Loucy (cell line): ENCODE results near the gene POU2F3.

Source experiments
- H2AFZ ChIP-seq: fragments of 200-600 bp; sonication (generic); 2 replicates; pipeline ENCODE4 v1.6.0; 2016; ENCODE audit warnings: antibody characterized with exemption, mild to moderate bottlenecking, low read length, moderate library complexity
- H3F3A ChIP-seq: fragments of 200-600 bp; 2 replicates; pipeline ENCODE4 v1.6.0; 2016; ENCODE audit warnings: antibody characterized with exemption, low read depth, mild to moderate bottlenecking
- H3K27me3 ChIP-seq: fragments of 200-600 bp; sonication (generic); 2 replicates; pipeline ENCODE4 v1.6.1; 2014; ENCODE audit warnings: low read length, mild to moderate bottlenecking; ENCODE audit not compliant: insufficient read depth, poor library complexity, severe bottlenecking
- H3K36me3 ChIP-seq: fragments of 200-600 bp; sonication (generic); 2 replicates; pipeline ENCODE4 v1.6.1; 2016; ENCODE audit warnings: low read length; ENCODE audit not compliant: insufficient read depth
- H3K4me1 ChIP-seq: fragments of 200-600 bp; sonication (generic); 2 replicates; pipeline ENCODE4 v1.5.1; 2014; ENCODE audit warnings: low read length, mild to moderate bottlenecking; ENCODE audit not compliant: insufficient read depth, poor library complexity, severe bottlenecking
- H3K4me2 ChIP-seq: fragments of 200-600 bp; sonication (generic); 2 replicates; pipeline ENCODE4 v1.6.0; 2014; ENCODE audit warnings: antibody characterized with exemption, low read length, low read depth, mild to moderate bottlenecking; ENCODE audit not compliant: poor library complexity, severe bottlenecking
- H3K4me3 ChIP-seq: fragments of 200-600 bp; sonication (generic); 2 replicates; pipeline ENCODE4 v1.5.1; 2014; ENCODE audit warnings: low read length, mild to moderate bottlenecking, mixed read lengths; ENCODE audit not compliant: poor library complexity, severe bottlenecking
- H3K79me2 ChIP-seq: fragments of 200-600 bp; sonication (generic); 2 replicates; pipeline ENCODE4 v1.6.1; 2014; ENCODE audit warnings: low read length; ENCODE audit not compliant: insufficient read depth
- H3K9ac ChIP-seq: fragments of 200-600 bp; sonication (generic); 2 replicates; pipeline ENCODE4 v1.6.0; 2014; ENCODE audit warnings: mild to moderate bottlenecking, low read depth, low read length, moderate library complexity; ENCODE audit not compliant: poor library complexity, severe bottlenecking
- H3K9me2 ChIP-seq: fragments of 200-600 bp; sonication (generic); replicated peaks from 2 replicates; pipeline ENCODE4 v1.6.1; 2016; ENCODE audit warnings: low read depth, low read length, mixed read lengths
- H3K9me3 ChIP-seq: fragments of 200-600 bp; sonication (generic); 2 replicates; pipeline ENCODE4 v1.6.1; 2014; ENCODE audit warnings: mild to moderate bottlenecking, antibody characterized with exemption, low read length, low read depth; ENCODE audit not compliant: insufficient read depth
- H4K20me1 ChIP-seq: fragments of 200-600 bp; sonication (generic); 2 replicates; pipeline ENCODE4 v1.6.0; 2014; ENCODE audit warnings: antibody characterized with exemption, low read length, mild to moderate bottlenecking; ENCODE audit not compliant: insufficient read depth, poor library complexity, severe bottlenecking
- EZH2phosphoT487 ChIP-seq: fragments of 200-600 bp; IDR thresholded peaks from 2 replicates; pipeline ENCODE4 v1.6.1; 2018; ENCODE audit warnings: antibody characterized with exemption, mild to moderate bottlenecking, moderate library complexity, borderline replicate concordance
- TF ChIP-seq, protein P1 (sequence below): fragments of 200-600 bp; sonication (generic); conservative IDR thresholded peaks from 2 replicates; pipeline ENCODE4 v1.5.1; 2014; ENCODE audit warnings: mild to moderate bottlenecking, antibody characterized with exemption, low read length

POU2F3 gene

DNA sequence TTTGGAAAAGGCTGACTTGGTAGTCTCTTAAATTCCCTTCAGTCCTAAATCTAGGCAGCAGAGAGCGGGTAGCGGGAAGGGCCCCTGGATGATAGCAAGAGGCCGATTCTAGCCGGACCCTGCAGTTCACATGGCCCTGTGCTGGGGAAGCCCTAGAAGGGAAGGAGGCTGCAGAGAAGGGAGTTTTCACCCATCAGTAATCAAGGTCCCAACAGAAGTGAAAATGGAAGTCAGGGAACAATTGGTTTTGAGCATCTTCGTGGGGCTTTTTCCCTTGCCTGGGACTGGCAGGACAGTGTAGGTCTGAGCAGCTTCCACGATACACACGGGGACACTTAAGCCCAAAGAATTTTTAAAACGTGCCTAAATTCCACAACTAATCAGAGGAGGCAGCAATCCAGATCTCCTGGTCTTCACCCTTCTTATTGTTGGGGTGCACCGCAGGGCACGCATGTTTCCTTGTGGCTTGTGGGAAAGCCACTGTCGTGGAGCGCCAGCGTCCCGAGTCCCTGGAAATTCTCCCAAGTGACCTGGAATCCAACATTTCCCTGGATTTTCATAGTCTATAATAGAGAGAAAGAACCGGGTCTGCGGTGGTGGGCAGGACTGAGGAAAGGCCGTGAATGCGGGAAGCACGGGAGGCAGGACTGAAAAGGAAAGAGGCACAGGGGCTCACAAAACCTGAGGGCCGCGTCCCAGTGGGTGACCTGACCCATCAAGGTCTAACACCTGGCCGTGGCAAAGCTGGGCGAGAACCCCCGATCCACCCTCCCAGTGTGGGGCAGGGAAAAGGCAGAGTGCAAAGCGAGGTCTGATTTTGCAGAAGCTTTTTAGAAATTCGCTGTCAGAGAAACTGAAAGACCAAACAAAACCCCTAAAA, 30.0 kb upstream of the POU2F3 start:
- H2AFZ ChIP-seq: peak overlapping the region; percentile 97
- no peaks in the 10 kb centered on the region for H3K79me2 ChIP-seq
- peaks cover 21% of the 10 kb centered on the region for H3K4me1 ChIP-seq
- TF ChIP-seq EZH2phosphoT487: no peak
- TF ChIP-seq, protein P1, sequence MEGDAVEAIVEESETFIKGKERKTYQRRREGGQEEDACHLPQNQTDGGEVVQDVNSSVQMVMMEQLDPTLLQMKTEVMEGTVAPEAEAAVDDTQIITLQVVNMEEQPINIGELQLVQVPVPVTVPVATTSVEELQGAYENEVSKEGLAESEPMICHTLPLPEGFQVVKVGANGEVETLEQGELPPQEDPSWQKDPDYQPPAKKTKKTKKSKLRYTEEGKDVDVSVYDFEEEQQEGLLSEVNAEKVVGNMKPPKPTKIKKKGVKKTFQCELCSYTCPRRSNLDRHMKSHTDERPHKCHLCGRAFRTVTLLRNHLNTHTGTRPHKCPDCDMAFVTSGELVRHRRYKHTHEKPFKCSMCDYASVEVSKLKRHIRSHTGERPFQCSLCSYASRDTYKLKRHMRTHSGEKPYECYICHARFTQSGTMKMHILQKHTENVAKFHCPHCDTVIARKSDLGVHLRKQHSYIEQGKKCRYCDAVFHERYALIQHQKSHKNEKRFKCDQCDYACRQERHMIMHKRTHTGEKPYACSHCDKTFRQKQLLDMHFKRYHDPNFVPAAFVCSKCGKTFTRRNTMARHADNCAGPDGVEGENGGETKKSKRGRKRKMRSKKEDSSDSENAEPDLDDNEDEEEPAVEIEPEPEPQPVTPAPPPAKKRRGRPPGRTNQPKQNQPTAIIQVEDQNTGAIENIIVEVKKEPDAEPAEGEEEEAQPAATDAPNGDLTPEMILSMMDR: no peak
- peak overlapping the region; percentile 74 for H3K9ac ChIP-seq
- H3K9me2 ChIP-seq: no peaks in the 10 kb centered on the region
- H3F3A ChIP-seq: no peaks in the 10 kb centered on the region
- no peaks in the 10 kb centered on the region for H3K36me3 ChIP-seq
- peaks cover 20% of the 10 kb centered on the region for H3K27me3 ChIP-seq
- peak overlapping the region; percentile 98 for H3K4me2 ChIP-seq
- peak overlapping the region; percentile 78 for H3K4me3 ChIP-seq
- no peaks in the 10 kb centered on the region for H3K9me3 ChIP-seq
- H4K20me1 ChIP-seq: no peaks in the 10 kb centered on the region

DNA sequence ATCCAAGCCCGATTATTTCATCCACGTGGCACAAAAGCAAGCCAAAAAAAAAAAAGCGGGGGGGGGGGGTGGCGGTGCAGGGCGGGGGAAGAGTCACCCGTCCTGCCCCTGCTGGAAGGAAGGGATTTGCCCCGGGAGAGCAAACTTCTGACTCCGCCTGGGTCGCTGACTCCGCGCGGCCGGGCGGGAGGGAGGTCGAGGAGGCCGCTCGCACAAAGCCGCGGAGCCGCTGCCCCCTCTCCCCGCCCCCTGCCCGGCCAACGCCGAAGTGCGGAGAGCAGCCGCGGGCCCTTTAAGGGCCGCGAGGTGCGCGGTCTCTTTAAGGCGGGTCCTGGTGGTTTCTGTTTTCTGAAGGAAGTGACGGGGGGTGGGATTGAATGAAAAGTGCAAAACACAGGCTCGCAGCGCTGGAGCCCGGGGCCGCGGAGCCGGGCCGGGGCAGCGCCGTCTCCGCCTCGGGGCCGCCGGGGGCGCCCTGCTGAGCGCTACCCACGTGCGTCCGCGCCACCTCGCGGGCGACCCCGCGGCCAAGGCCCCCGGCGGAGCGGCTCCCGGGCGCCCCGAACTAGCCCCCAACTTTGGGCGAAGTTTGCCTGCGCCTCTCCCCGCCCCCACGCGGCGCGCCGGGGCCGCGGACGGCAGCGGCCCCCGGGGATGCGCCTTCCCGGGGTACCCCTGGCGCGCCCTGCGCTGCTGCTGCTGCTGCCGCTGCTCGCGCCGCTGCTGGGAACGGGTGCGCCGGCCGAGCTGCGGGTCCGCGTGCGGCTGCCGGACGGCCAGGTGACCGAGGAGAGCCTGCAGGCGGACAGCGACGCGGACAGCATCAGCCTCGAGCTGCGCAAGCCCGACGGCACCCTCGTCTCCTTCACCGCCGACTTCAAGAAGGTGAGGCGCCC, 29.1 kb upstream of the POU2F3 start, which contains the start of gene OAF:
Gene OAF, plus strand, starts transcription at position 407 of the 896 bp plus-strand sequence. Its CDS starts 248 bp downstream, at position 655.
- no peaks in the 10 kb centered on the region for H3K36me3 ChIP-seq
- H3K4me1 ChIP-seq: peaks cover 21% of the 10 kb centered on the region
- H3F3A ChIP-seq: no peaks in the 10 kb centered on the region
- peak within 1 kb of the TSS; percentile 97 for H2AFZ ChIP-seq
- no peaks in the 10 kb centered on the region for H3K79me2 ChIP-seq
- H3K9ac ChIP-seq: peak within 1 kb of the TSS; percentile 74
- H3K9me3 ChIP-seq: no peaks in the 10 kb centered on the region
- peak within 1 kb of the TSS; percentile 78 for H3K4me3 ChIP-seq
- TF ChIP-seq, protein P1: peak; percentile 16
- no peak for TF ChIP-seq EZH2phosphoT487
- H3K9me2 ChIP-seq: no peaks in the 10 kb centered on the region
- no peaks in the 10 kb centered on the region for H4K20me1 ChIP-seq
- peaks cover 20% of the 10 kb centered on the region for H3K27me3 ChIP-seq
- peak within 1 kb of the TSS; percentile 98 for H3K4me2 ChIP-seq

DNA sequence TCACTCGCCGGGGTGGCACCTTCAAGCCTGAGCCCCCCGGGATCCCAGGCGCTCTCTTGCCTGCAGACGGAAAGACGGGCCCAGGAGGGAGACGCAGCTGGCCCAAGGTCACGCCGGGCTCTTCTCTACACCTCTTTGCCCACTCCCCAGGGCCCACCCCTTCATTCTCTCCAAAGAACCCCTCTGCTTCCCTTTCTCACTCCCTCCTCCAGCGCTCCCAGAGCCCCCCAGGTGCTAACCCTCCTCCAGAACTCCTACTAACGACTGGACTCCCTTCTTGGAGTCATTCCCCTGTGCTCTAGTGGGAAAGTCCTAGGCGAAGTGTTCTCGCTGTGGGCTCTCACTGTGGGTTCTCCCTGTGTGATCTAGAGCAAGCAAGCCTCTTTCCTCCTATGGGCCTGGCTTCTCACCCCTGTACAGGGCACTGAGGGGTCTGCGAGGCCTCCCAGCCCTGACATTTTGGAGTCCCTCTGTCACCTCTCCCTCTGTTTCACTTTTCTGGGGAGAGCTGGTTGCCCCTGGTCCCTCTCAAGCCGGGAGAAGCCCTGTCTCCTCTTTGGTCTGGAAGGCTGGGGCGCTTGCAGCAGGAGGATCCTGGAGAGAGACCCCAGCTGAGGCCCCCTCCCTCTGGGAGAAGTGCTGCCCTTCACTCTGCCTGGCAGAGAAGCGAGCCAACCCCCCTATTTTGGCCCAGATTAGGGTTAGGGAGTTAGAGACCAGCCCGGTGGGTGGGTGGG, 28.2 kb upstream of the POU2F3 start:
- peak overlapping the region; percentile 98 for H3K4me2 ChIP-seq
- H3K36me3 ChIP-seq: no peaks in the 10 kb centered on the region
- no peak for TF ChIP-seq EZH2phosphoT487
- TF ChIP-seq, protein P1: no peak
- H3K9me2 ChIP-seq: no peaks in the 10 kb centered on the region
- no peaks in the 10 kb centered on the region for H3K79me2 ChIP-seq
- H3F3A ChIP-seq: no peaks in the 10 kb centered on the region
- H3K9ac ChIP-seq: no peak overlapping the region
- H3K4me1 ChIP-seq: peaks cover 21% of the 10 kb centered on the region
- H3K27me3 ChIP-seq: peaks cover 20% of the 10 kb centered on the region
- peak overlapping the region; percentile 78 for H3K4me3 ChIP-seq
- no peaks in the 10 kb centered on the region for H4K20me1 ChIP-seq
- no peaks in the 10 kb centered on the region for H3K9me3 ChIP-seq
- H2AFZ ChIP-seq: peak overlapping the region; percentile 66; the same call in 1 of the 2 replicates
